HL-60 (cell line): ENCODE measurements around the gene BMAL1.

Experiments
- CTCF ChIP-seq: IDR thresholded peaks from one replicate; pipeline ENCODE4 v1.5.1; 2011; ENCODE audit warnings: low read length, control low read depth, inconsistent platforms; ENCODE audit not compliant: insufficient read depth
- POLR2AphosphoS5 ChIP-seq: IDR thresholded peaks from 2 replicates; pipeline ENCODE4 v1.6.1; 2012; ENCODE audit warnings: low read depth
- REST ChIP-seq: IDR thresholded peaks from 2 replicates; pipeline ENCODE4 v1.6.1; 2012; ENCODE audit warnings: low read depth; ENCODE audit not compliant: insufficient replicate concordance

- TF ChIP-seq CTCF (no peak), POLR2AphosphoS5 (no peak), REST (no peak)
These were observed 48.5 kb upstream of the BMAL1 start for GRCh38 chr11:13229136-13229535.
